Measurements from ENCODE around the gene OR10H4. TPM values are rescaled to one million over a fixed set of nuclear protein-coding genes. Genes with fewer than 3 reads are reported as not detected.
A peak's percentile ranks its signal among the peaks of the same experiment; 100 is the strongest.

OR10H4 gene
- total and polyA plus RNA-seq, 2 of the 13 experiments (the other 11 are each of a cell fraction or from before 2014, with no cell fraction given), result not detected

GRCh38 chr19:15934332-15935078, 14.3 kb upstream of the OR10H4 start, which contains the start of gene CYP4F11 (continued):
- TF ChIP-seq ZNF142 (CRISPR knock-in tag; IDR thresholded peaks at IDR 0.05) (no peak), ZBTB40 (IDR thresholded peaks at IDR 0.05) (no peak), ZBTB40 (CRISPR knock-in tag; IDR thresholded peaks at IDR 0.05) (peak; percentile 24; the same call in 1 of the 2 replicates), ZNF687 (CRISPR knock-in tag; IDR thresholded peaks at IDR 0.05) (peak; percentile 74), MIER3 (CRISPR knock-in tag; IDR thresholded peaks at IDR 0.05; ENCODE audit: borderline replicate concordance) (peak; percentile 51; the same call in 1 of the 2 replicates), CERS6 (CRISPR knock-in tag; IDR thresholded peaks at IDR 0.05) (no peak)

All from HepG2 (cell line).